Embryonic facial prominence (tissue), 1 donor: ENCODE results near the gene PPEF2.
"Not testable (repeated sequence)": the region's sequence is repeated elsewhere in the genome, so short reads cannot be mapped to it uniquely, and the experiment has no call there.

Experiments
- DNase-seq: peaks from one replicate; pipeline ENCODE4 v3.0.0-alpha.2; 2016; ENCODE audit errors: extremely low spot score

PPEF2 gene, protein sequence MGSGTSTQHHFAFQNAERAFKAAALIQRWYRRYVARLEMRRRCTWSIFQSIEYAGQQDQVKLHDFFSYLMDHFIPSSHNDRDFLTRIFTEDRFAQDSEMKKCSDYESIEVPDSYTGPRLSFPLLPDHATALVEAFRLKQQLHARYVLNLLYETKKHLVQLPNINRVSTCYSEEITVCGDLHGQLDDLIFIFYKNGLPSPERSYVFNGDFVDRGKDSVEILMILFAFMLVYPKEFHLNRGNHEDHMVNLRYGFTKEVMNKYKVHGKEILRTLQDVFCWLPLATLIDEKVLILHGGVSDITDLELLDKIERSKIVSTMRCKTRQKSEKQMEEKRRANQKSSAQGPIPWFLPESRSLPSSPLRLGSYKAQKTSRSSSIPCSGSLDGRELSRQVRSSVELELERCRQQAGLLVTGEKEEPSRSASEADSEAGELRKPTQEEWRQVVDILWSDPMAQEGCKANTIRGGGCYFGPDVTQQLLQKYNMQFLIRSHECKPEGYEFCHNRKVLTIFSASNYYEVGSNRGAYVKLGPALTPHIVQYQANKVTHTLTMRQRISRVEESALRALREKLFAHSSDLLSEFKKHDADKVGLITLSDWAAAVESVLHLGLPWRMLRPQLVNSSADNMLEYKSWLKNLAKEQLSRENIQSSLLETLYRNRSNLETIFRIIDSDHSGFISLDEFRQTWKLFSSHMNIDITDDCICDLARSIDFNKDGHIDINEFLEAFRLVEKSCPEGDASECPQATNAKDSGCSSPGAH

GRCh38 chr4:75902352-75902751, at the start of gene PPEF2:
Gene PPEF2, minus strand, starts transcription at chr4:75902452. Its CDS starts 6,127 bp downstream, at chr4:75896325.
- no peak for DNase-seq

DNA sequence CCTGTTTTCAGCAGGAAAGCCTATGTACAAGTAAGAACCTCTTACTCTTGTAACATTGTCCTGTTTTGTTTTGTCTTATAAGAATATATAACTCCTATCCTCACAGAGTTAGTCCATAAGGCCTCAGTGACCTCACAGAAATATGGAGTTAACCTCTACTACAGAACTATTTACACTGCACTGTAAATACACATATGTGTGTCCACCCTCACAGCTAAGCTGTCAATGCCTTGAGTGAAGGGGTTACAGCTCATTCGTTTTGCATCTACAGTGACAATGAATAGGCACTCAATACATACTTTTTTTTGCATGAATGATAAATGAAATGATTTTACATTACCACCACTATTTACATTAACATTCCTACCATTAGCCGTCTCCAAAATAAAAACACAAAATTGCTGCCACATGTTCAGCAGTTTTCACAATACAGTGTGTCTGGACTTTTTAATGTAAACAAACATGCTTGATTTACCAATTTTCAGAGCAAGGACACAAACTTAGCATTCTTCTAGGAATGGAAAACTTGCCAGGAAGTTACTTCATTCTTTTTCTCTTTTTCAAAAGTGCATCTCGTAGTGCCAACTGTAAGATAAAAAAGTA, 48.1 kb upstream of the PPEF2 start:
- DNase-seq = no peak

DNA sequence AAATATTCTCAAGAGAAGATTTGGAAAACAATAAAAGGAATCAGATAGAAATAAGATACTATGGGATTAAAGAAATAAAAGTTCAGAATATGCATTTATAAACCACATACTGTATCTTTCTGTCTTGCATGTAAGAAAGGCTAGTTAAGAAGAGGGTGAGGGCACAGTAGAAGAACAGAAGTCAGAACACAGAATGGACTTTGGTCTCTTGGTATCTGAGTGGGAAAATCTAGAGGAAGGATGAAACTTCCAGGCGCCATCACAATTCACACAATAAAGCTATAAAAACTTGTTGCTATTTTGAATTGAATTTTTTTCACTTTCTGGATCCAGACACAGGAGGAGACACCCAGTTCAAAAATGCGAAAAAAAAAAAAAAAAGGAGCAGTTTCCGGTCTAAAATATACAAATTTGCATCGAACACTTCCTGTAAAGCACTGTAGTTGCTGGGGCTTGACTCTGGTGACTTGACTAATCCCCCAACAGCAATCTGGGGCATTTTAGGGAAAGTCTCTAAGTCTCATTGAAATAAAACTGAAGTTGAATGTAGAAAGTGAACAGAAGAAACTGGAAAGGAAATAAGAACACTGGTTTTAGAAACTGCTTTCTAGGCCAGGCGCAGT, 46.7 kb upstream of the PPEF2 start:
- no peak for DNase-seq

GRCh38 chr4:75940692-75941253, 38.5 kb upstream of the PPEF2 start, which contains the start of gene NAAA:
Gene NAAA, minus strand, starts transcription at chr4:75941013. Its CDS starts 64 bp downstream, at chr4:75940949.
- no peak for DNase-seq

- no peak for DNase-seq
Measured at GRCh38 chr4:75939890-75940691, 37.8 kb upstream of the PPEF2 start.

GRCh38 chr4:75935628-75936027, 33.4 kb upstream of the PPEF2 start:
- DNase-seq = no peak

DNA sequence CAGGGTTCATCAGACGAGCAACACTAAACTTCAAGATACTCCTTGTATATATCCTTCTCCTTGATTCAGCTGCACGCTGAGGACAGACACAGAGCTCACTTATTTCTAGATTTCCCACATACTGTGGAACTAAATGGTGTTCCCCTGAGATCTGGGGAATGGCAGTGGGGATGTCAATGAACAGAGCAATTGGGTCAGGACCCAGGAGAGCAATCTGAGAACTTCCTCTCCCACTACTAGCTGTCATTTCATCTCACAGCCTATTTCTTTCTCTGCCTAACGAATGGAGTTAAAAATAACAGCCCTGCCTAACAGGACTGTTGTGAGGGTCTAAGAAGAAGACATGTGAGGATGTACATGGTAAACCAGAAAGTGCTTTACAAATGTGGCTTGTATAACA, 27.9 kb upstream of the PPEF2 start:
- DNase-seq = no peak

GRCh38 chr4:75924916-75925315, 22.7 kb upstream of the PPEF2 start:
- DNase-seq = not testable (repeated sequence)

DNA sequence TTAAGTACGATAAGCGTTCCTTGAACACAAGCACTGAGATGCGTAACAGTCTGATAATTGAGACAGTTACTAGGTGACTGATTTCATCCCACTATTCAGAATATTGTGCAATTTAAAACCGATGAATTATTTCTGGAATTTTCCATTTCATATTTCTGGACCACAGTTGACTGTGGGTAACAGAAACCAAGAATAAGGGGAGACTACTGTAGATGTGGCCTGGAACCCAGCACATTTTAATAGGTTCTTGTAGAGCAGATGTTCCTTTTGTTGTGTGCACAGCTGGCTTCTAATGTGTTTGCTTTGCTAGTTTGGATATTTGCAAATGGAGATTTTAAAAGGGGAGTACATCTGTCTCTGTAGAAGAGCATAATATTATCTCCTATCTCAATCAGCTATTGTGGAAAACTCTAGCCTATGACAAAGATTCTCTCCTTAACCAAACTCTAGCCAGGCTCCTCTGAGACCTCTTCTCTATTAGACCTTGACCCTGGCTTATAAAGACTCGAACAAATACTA, 22.1 kb upstream of the PPEF2 start:
- DNase-seq = no peak

DNA sequence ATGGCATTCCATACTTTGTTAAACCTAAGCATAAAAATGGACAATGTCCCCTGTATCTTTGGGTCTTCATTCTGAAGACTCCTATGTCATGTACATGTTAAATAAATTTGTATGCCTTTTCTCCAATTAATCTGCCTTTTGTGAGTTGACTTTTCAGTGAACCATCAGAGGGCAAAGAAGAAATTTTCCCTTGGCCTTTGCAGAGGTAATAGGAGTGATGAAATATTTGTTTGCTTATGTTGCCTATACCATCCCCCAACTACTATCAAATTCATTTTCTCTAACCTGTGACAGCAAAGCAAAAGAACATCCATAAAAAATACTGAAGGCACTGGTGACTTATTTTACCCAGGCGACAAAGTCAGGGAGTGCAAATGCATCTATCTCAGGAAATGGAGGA, 20.3 kb upstream of the PPEF2 start:
- DNase-seq = no peak

GRCh38 chr4:75921910-75922309, 19.7 kb upstream of the PPEF2 start:
- no peak for DNase-seq

DNA sequence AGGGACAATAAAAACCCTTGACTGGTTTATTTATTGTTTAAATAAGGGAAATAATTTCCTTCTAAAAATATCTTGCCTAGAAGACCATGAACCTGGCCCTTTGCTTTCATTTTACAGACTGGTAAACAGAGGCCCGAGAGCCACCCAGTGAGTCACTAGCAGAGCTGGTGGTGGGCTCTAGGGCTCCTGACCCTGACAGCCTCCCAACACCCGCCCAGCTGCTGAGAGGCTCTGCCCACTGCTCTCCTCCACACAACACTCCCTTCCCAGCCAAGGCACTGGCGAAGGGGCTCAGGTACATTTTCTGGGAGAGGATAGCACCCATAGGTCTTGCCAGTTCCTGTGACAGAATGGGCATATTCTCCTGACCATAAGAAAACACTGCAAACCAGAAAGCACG, 18.1 kb upstream of the PPEF2 start:
- no peak for DNase-seq

DNA sequence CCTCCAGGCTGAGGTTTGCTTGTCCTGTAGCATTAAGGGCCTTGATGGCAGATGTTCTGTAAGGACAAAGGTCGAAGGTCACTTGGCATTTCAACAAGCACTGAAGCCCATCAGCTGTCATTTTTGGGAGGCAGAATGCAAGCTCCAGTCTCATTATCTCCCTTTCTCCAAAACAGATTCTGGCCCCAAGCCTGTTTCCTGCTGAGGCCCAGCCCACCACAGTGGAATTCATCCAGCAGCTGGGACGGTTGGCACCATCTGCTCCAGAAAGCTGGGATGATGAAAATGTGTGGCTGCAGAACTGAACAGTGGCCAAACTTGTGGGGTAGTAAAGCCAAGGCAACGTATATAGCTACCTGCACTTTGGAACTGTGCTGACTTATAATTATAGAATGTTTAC, 17.7 kb upstream of the PPEF2 start:
- no peak for DNase-seq

GRCh38 chr4:75916091-75916661, 13.9 kb upstream of the PPEF2 start:
- DNase-seq = no peak

- DNase-seq = no peak
Measured at GRCh38 chr4:75912968-75913367, 10.7 kb upstream of the PPEF2 start.

- DNase-seq = not testable (repeated sequence)
Measured at GRCh38 chr4:75910831-75911230, 8.6 kb upstream of the PPEF2 start.

DNA sequence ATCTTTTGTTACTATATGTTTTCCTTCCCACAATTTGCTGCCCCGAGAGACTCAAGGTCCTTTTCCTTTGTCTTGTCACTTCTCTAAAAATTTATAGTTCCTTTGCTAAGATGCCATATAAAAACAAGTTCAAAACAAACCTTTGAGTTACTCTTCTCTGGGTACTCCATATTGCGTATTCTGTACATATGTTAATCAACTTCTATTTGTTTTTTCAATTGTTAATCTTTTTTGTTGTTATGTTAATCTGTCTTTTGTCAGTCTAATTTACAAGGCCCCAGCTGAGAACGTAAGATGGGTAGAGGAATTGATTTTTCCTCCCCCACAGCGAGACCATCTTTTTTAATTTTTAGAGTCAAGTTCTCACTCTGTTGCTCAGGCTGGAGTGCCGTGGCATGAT, 7.2 kb upstream of the PPEF2 start:
- no peak for DNase-seq

DNA sequence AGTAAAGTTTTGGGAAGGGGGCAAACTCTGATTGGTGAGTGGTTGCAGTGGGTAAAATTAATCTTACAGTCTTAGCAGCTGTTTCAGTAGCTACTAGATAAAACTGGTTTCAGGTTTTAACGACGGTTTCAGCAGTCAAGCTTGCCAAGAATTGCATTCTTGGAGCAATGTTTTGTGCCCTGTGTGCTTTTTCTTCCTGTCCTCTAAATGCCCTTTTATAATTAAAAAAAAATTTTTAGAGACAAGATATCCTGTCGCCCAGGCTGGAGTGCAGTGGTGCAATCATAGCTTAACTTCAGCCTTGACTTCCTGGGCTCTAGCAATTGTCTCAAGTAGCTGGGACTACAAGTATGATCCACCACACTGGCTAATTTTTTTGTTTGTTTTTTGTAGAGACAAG, 6.3 kb upstream of the PPEF2 start:
- DNase-seq = no peak

GRCh38 chr4:75907966-75908365, 5.7 kb upstream of the PPEF2 start:
- no peak for DNase-seq

DNA sequence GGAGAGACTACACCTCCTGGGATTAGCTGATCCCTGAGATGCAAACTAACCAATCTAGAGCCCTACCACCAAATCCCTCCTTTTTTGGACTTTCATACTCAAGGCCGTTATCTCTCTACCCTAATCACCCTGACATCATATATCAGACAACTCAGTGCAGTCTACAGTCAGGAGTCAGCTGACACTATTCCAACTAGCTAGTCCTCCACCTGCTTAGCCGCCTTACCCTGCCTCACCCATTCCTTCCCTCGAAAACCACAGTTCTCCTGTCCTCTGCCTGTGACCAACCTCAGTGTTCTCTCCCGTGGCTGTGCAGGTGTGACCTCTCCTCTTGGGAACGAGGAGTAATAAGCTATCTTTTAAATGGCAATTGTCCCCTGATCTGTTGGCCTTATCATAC, 1.8 kb upstream of the PPEF2 start:
- DNase-seq = no peak
